Gastroesophageal sphincter (tissue), 4 donors: ENCODE measurements around the gene AFF3. TPM values are rescaled to one million over a fixed set of nuclear protein-coding genes. Genes with fewer than 3 reads are reported as not detected.

ENCODE experiments used
- ATAC-seq: fragments of 150-250 bp; one replicate; pipeline ENCODE4 v1.9.1; 2016; ENCODE audit warnings: mild to moderate bottlenecking, moderate library complexity
- H3K27ac ChIP-seq, 4 donors: fragments of 200-600 bp; sonication (generic) in 3 of 4; 1 replicate in 3 of 4; 2 replicates in 1 of 4; pipeline ENCODE4 v1.5.1; 2016 to 2019
- H3K27me3 ChIP-seq: fragments of 200-600 bp; sonication (generic); one replicate; pipeline ENCODE4 v1.5.1; 2019
- H3K36me3 ChIP-seq, 2 donors: fragments of 200-600 bp; sonication (generic); one replicate each; pipeline ENCODE4 v1.5.1; 2019; ENCODE audit warnings: control low read depth in 1 of 2
- H3K4me1 ChIP-seq, 3 donors: fragments of 200-600 bp; sonication (generic); 1 replicate in 2 of 3; 2 replicates in 1 of 3; pipeline ENCODE4 v1.5.1; 2016 to 2019; ENCODE audit warnings: control low read depth in 2 of 3
- H3K4me3 ChIP-seq, 2 donors: fragments of 200-600 bp; sonication (generic); one replicate each; pipeline ENCODE4 v1.5.1; 2019; ENCODE audit warnings: mild to moderate bottlenecking in 1 of 2, moderate library complexity in 1 of 2
- H3K9me3 ChIP-seq, 3 donors: fragments of 200-600 bp; sonication (generic); one replicate each; pipeline ENCODE4 v1.5.1; 2017 to 2019; ENCODE audit warnings: control low read depth in 2 of 3
- EP300 ChIP-seq: sonication (generic); formaldehyde crosslinking; IDR thresholded peaks from one replicate; pipeline ENCODE4 v1.6.1; 2017; ENCODE audit warnings: antibody characterized with exemption, mild to moderate bottlenecking
- POLR2A ChIP-seq, 2 donors: fragments of 450-650 bp; IDR thresholded peaks; one replicate each; pipeline ENCODE4 v1.6.1; 2017; ENCODE audit warnings: antibody characterized with exemption in 2 of 2, mild to moderate bottlenecking in 2 of 2, moderate library complexity in 1 of 2
- POLR2AphosphoS5 ChIP-seq: sonication (generic); formaldehyde crosslinking; IDR thresholded peaks from one replicate; pipeline ENCODE4 v1.6.1; 2017; ENCODE audit warnings: antibody characterized with exemption
- WGBS, 2 donors: methylation state at CpG; one replicate each; pipeline ENCODE4 v1.1.5; 2018; ENCODE audit warnings: low coverage in 1 of 2; 5-methylcytosine and 5-hydroxymethylcytosine counted together
- total RNA-seq, 4 donors: library from RNA; depleted of rRNA; stranded (reverse); fragments of >200 nt; gene quantifications; one replicate each; pipeline ENCODE4 v1.1.0, GENCODE V29; 2016
- TF ChIP-seq, protein P1 (sequence below), 4 experiments: fragments of 200-600 bp in 2 of 4; fragments of 450-650 bp in 2 of 4; sonication (generic) in 1 of 4; IDR thresholded peaks; one replicate each; pipeline ENCODE4 v1.5.1; 2017 to 2019; ENCODE audit warnings: antibody characterized with exemption in 4 of 4, mild to moderate bottlenecking in 2 of 4, moderate library complexity in 2 of 4

The AFF3 gene
- total RNA-seq, 4 donors from 2014 or later: 15.4 to 74.8 (median 37.7) TPM

DNA sequence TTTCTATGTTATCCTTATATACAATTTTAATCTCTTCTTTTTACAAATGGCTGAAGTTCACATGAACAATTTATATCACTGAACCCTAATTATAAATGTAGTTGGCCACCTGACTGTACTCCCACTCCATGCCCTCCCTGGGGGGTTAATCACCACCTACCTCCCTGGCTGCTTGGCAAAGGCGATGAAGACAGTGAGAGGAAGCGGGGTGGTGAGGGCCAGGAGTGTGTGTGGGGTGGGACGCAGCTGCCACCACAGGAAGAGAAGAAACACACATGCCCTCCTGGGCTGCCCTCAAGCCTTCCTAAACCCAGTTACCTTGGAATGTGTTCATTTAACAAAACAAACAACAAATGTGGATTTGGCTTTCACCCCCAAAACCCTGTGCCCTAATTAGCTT is 565.6 kb downstream of the AFF3 start:
- 81% methylated on average over 3 of the region's 3 CpGs; no CpG with 5 or more reads in 1 of the 2 donors for WGBS, 2 donors
- ATAC-seq: no peak
- TF ChIP-seq, protein P1, sequence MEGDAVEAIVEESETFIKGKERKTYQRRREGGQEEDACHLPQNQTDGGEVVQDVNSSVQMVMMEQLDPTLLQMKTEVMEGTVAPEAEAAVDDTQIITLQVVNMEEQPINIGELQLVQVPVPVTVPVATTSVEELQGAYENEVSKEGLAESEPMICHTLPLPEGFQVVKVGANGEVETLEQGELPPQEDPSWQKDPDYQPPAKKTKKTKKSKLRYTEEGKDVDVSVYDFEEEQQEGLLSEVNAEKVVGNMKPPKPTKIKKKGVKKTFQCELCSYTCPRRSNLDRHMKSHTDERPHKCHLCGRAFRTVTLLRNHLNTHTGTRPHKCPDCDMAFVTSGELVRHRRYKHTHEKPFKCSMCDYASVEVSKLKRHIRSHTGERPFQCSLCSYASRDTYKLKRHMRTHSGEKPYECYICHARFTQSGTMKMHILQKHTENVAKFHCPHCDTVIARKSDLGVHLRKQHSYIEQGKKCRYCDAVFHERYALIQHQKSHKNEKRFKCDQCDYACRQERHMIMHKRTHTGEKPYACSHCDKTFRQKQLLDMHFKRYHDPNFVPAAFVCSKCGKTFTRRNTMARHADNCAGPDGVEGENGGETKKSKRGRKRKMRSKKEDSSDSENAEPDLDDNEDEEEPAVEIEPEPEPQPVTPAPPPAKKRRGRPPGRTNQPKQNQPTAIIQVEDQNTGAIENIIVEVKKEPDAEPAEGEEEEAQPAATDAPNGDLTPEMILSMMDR (IDR thresholded peaks at IDR 0.05): no peak
- TF ChIP-seq POLR2AphosphoS5: no peak
- TF ChIP-seq EP300: no peak
- no peak for TF ChIP-seq POLR2A (IDR thresholded peaks at IDR 0.05)
- Histone ChIP-seq H3K27ac (no peak overlapping the region), H3K4me3 (no peak overlapping the region), H3K4me1 (peaks cover 0 to 6% (median 0%) of the 10 kb centered on the region in 3 donors), H3K27me3 (no peaks in the 10 kb centered on the region), H3K9me3 (no peaks in the 10 kb centered on the region), H3K36me3 (peaks cover 0 to 43% of the 10 kb centered on the region in 2 donors)

DNA sequence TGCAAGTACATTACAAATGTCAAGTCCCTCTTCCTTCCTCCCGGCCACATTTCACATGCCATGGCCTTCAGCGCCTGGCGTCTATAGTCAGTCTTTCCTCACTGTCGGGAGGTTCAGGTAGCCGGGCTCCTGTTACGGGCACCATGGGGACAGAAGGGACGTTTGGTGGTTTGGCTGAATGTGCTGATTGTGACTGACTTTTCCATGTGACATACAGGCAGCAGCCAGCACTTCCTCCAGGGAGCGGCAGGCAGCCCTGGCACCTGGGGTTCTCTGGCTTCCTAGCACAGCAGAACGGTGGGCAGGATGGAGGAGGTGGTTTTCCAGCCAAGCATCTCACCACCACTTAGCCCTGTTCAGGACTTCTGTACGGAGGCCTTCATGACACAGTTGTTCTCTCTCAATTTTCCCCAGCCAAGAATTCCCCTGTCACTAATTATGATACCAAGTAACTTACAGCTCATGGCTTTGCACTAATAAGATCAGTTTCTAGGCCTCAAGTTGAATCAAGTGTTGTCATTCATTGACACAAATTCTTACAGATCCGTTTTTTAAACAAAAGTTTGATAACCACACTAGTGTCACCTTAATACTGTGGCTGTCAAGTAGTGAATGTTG is 568.6 kb downstream of the AFF3 start:
- no peak overlapping the region for H3K27ac ChIP-seq

DNA sequence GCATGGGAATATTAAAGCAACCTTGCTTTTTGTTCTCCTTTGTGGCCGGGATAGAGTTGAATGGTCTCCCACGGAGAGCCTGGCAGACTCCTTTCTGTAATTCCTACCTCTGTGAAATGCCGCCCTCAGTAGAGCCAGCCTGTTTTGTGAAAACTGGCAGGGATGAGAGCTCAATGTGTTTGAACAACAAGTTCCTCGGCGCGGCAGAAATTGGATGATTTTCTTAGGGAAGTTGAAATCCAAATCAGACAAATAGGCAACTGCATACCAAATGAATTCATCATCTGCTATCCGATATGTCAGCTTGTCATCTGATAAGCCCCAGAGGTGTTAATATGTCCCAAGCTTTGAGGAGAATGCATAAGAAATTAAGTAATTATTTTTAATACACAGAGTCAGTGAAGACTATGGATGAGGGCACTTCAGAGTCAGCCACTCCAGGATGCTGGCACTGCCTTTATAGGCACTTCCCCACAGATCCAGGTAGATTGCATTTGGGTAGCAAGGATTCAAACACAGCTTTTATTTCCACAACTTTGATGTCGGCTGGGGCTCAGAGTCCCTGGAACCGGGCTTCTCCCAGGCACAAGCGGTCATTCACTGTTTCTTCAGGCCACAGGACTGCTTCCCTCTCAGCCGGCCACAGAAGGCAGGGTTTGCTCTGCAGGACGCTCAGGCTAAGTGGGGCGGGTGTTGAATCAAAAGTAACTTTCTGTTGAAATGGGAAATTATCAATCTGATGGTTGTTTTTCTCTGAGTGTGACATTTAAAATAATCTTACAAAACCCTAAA is 569.8 kb downstream of the AFF3 start:
- TF ChIP-seq POLR2AphosphoS5 (no peak), POLR2A (IDR thresholded peaks at IDR 0.05) (no peak)
- TF ChIP-seq, protein P1 (IDR thresholded peaks at IDR 0.05): no peak
- no peaks in the 10 kb centered on the region for H3K9me3 ChIP-seq
- 67 to 88% methylated on average over 1 to 5 of the region's 13 CpGs for WGBS, 2 donors
- no peak overlapping the region for H3K27ac ChIP-seq
- H3K4me1 ChIP-seq: peaks cover 0 to 6% (median 0%) of the 10 kb centered on the region in 3 donors
- H3K36me3 ChIP-seq: peaks cover 0 to 34% of the 10 kb centered on the region in 2 donors
- no peak overlapping the region for H3K4me3 ChIP-seq
- no peaks in the 10 kb centered on the region for H3K27me3 ChIP-seq
- no peak for ATAC-seq

More for the DNA sequence above, 568.6 kb downstream of the AFF3 start:
- no peak for ATAC-seq
- Histone ChIP-seq H3K4me3 (no peak overlapping the region), H3K27me3 (no peaks in the 10 kb centered on the region), H3K36me3 (peaks cover 0 to 34% of the 10 kb centered on the region in 2 donors), H3K4me1 (peaks cover 0 to 6% (median 0%) of the 10 kb centered on the region in 3 donors), H3K9me3 (no peaks in the 10 kb centered on the region)
- TF ChIP-seq POLR2AphosphoS5 (no peak), EP300 (no peak), POLR2A (IDR thresholded peaks at IDR 0.05) (no peak)
- TF ChIP-seq, protein P1 (IDR thresholded peaks at IDR 0.05): no peak
- 76 to 86% methylated on average over 4 to 9 of the region's 11 CpGs for WGBS, 2 donors

DNA sequence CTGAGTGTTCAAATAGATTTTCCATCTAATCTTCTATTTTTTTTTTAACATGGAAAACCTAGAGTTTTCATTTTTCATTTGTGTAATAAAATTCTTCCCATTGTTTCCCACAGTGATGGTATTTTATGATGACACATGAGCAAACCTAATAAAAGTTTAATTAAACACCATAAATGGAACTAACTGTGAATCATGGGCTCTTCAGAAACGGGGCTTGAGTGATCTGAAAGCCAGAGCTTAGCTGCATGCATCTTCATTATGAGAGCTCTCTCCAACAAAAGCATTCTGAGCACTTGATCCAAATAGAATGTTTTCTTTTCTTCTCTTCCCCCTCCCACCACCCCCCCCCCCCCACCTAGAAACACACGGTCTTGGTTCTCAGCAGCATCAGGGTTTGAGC is 570.4 kb downstream of the AFF3 start:
- Histone ChIP-seq H3K9me3 (no peaks in the 10 kb centered on the region), H3K36me3 (peaks cover 0 to 34% of the 10 kb centered on the region in 2 donors), H3K4me1 (peaks cover 0 to 6% (median 0%) of the 10 kb centered on the region in 3 donors), H3K27me3 (no peaks in the 10 kb centered on the region), H3K4me3 (no peak overlapping the region), H3K27ac (no peak overlapping the region)
- TF ChIP-seq POLR2AphosphoS5: no peak
- TF ChIP-seq POLR2A (IDR thresholded peaks at IDR 0.05): no peak
- TF ChIP-seq EP300: no peak
- TF ChIP-seq, protein P1 (IDR thresholded peaks at IDR 0.05): no peak
- ATAC-seq: no peak
- WGBS, 2 donors: 27 to 36% methylated on average over 1 to 2 of the region's 2 CpGs
